Measurements from ENCODE around the gene LCN1. TPM values are rescaled to one million over a fixed set of nuclear protein-coding genes. Genes with fewer than 3 reads are reported as not detected.

The LCN1 gene
- polyA plus RNA-seq, 3 donors, result not detected

- Mint-ChIP-seq H3K36me3 (peaks cover 20 to 35% of the 10 kb centered on the region in 2 donors), H3K27me3 (ENCODE audit: low read depth in 3 of 3) (peaks cover 3 to 16% (median 13%) of the 10 kb centered on the region in 3 donors), H3K4me3 (peak overlapping the region; percentile 88 to 90), H3K27ac (peak overlapping the region in 4 of 7 donors; percentile 72 to 91 (median 78)), H3K9me3 (peaks cover 0 to 2% (median 0%) of the 10 kb centered on the region in 7 donors), H3K4me1 (peaks cover 21% of the 10 kb centered on the region)
- H3K79me2 ChIP-seq (ENCODE audit: insufficient read depth, low read length), result peaks cover 11% of the 10 kb centered on the region
- intact Hi-C loops (cut with micrococcal nuclease), result no loop called here
- peak overlapping the region; percentile 82 for H3K9ac ChIP-seq (ENCODE audit: insufficient read depth, low read length, poor library complexity, severe bottlenecking)
- H3K4me2 ChIP-seq (replicated peaks; ENCODE audit: extremely low read depth, low read length, poor library complexity, severe bottlenecking), result peak overlapping the region; percentile 99
- DNase-seq, result no peak
- peaks cover 30% of the 10 kb centered on the region for H4K20me1 ChIP-seq (ENCODE audit: insufficient read depth, low read length)
- H2AFZ ChIP-seq (ENCODE audit: insufficient read depth, low read depth, low read length, poor library complexity, severe bottlenecking), result peak overlapping the region; percentile 92
- peaks cover 0 to 5% of the 10 kb centered on the region in 2 donors for H3K27me3 ChIP-seq (ENCODE audit: control insufficient read depth in 2 of 2, insufficient read depth in 2 of 2, low read length in 2 of 2)
- WGBS (ENCODE audit: insufficient coverage), result 1% methylated on average over 25 of the region's 29 CpGs
- H3K4me1 ChIP-seq (ENCODE audit: control insufficient read depth in 1 of 2, insufficient read depth in 2 of 2, low read length in 2 of 2), result peaks cover 22 to 30% of the 10 kb centered on the region in 2 donors
- peak overlapping the region; percentile 37 to 80 for H3K27ac ChIP-seq (ENCODE audit: low read depth in 1 of 2, low read length in 2 of 2)
- peaks cover 17 to 33% of the 10 kb centered on the region in 2 donors for H3K36me3 ChIP-seq (replicated peaks in 1 of 2; ENCODE audit: control insufficient read depth in 1 of 2, insufficient read depth in 2 of 2, low read length in 2 of 2)
- no peaks in the 10 kb centered on the region for H3K9me3 ChIP-seq (replicated peaks in 1 of 2; ENCODE audit: control insufficient read depth in 1 of 2, insufficient read depth in 1 of 2, low read length in 2 of 2)
- TF ChIP-seq CTCF (IDR thresholded peaks at IDR 0.05), result no peak
- H3K4me3 ChIP-seq (replicated peaks in 1 of 3; ENCODE audit: low read depth in 2 of 3, low read length in 3 of 3), result peak overlapping the region; percentile 65 to 98 (median 80)
Observed at GRCh38 chr9:135500071-135500524, 21.1 kb upstream of the LCN1 start.

DNA sequence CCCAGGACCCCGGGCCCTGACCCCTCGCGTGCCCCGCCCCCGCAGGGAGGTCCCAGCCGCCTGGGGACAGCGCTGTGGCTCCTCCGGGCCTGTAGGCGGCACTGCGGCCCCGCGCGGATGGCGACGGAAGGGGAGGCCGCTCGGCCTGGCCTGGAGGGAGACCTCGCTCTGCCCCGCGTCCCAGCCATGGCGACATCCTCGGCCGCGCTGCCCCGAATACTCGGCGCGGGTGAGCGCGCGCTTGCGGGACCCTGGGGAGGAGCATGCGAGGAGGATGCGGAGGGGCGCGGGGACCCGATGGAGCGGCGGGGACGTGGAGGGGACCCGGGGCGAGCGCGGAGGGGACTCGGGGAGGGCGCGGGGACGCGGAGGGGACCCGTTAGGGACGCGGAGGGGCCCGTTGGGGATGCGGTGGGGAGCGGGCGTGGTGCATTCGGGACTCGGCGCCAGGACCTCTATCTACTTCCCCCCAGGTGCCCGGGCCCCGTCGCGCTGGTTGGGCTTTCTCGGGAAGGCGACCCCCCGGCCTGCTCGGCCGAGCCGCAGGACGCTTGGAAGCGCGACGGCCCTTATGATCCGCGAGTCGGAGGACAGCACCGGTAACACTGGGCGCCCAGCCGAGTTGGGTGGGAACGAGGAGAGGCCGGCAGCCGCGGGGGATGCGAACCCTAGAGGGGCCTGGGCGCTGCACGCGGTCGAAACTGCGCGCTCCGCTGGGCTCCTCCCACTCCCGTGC, 20.5 kb upstream of the LCN1 start, which contains the start of gene MRPS2:
MRPS2 (plus strand) TSS at position 158 of the 736 bp plus-strand sequence; CDS start at position 187, 29 bp downstream.
- peak within 1 kb of the TSS; percentile 92 for H2AFZ ChIP-seq (ENCODE audit: insufficient read depth, low read depth, low read length, poor library complexity, severe bottlenecking)
- Mint-ChIP-seq H3K4me3 (peak within 1 kb of the TSS; percentile 88 to 90), H3K27me3 (ENCODE audit: low read depth in 3 of 3) (peaks cover 3 to 16% (median 13%) of the 10 kb centered on the region in 3 donors), H3K36me3 (peaks cover 22 to 39% of the 10 kb centered on the region in 2 donors), H3K9me3 (no peaks in the 10 kb centered on the region), H3K4me1 (peaks cover 21% of the 10 kb centered on the region), H3K27ac (peak within 1 kb of the TSS in 6 of 7 donors; percentile 63 to 92 (median 88))
- peak within 1 kb of the TSS; percentile 37 to 80 for H3K27ac ChIP-seq (ENCODE audit: low read depth in 1 of 2, low read length in 2 of 2)
- H3K4me1 ChIP-seq (ENCODE audit: control insufficient read depth in 1 of 2, insufficient read depth in 2 of 2, low read length in 2 of 2), result peaks cover 22 to 30% of the 10 kb centered on the region in 2 donors
- TF ChIP-seq CTCF (IDR thresholded peaks at IDR 0.05), result peak; percentile 95
- peak within 1 kb of the TSS; percentile 65 to 98 (median 80) for H3K4me3 ChIP-seq (replicated peaks in 1 of 3; ENCODE audit: low read depth in 2 of 3, low read length in 3 of 3)
- peak; percentile 77 to 80 (median 78) for DNase-seq
- intact Hi-C loops (cut with micrococcal nuclease), result no loop called here
- peak within 1 kb of the TSS; percentile 99 for H3K4me2 ChIP-seq (replicated peaks; ENCODE audit: extremely low read depth, low read length, poor library complexity, severe bottlenecking)
- peaks cover 0 to 5% of the 10 kb centered on the region in 2 donors for H3K27me3 ChIP-seq (ENCODE audit: control insufficient read depth in 2 of 2, insufficient read depth in 2 of 2, low read length in 2 of 2)
- under 1% methylated on average over 75 of the region's 92 CpGs for WGBS (ENCODE audit: insufficient coverage)
- H4K20me1 ChIP-seq (ENCODE audit: insufficient read depth, low read length), result peaks cover 31% of the 10 kb centered on the region
- H3K9ac ChIP-seq (ENCODE audit: insufficient read depth, low read length, poor library complexity, severe bottlenecking), result peak within 1 kb of the TSS; percentile 82
- H3K9me3 ChIP-seq (replicated peaks in 1 of 2; ENCODE audit: control insufficient read depth in 1 of 2, insufficient read depth in 1 of 2, low read length in 2 of 2), result no peaks in the 10 kb centered on the region
- peaks cover 11% of the 10 kb centered on the region for H3K79me2 ChIP-seq (ENCODE audit: insufficient read depth, low read length)
- H3K36me3 ChIP-seq (replicated peaks in 1 of 2; ENCODE audit: control insufficient read depth in 1 of 2, insufficient read depth in 2 of 2, low read length in 2 of 2), result peaks cover 17 to 33% of the 10 kb centered on the region in 2 donors

Measured in CD14-positive monocyte (primary cell).